GM18861 (cell line): Measurements from ENCODE around the gene MYL12A.

Experiments used
- ATAC-seq: cut with Tn5 transposase; IDR thresholded peaks from one replicate; pipeline ENCODE4 v1.9.1; 2021; ENCODE audit not compliant: unreplicated experiment

The MYL12A gene

DNA sequence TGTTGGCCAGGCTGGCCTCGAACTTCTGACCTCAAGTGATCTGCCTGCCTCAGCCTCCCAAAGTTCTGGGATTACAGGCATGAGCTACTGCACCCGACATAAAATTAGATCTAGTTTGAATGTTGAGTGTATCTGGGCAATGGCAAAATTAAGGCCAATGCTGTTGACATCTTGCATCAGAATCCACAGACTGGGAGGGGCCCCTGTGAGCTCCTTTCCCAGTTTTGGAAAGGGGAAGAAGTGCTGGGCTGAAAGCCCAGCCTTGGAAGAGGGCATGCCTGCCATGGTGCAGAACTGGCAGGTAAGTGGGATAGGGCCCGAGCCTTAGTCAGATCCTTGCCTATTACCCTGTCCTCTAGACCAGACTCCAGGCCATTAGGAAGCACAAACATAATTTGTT lies 23.4 kb upstream of the MYL12A start:
- no peak for ATAC-seq

DNA sequence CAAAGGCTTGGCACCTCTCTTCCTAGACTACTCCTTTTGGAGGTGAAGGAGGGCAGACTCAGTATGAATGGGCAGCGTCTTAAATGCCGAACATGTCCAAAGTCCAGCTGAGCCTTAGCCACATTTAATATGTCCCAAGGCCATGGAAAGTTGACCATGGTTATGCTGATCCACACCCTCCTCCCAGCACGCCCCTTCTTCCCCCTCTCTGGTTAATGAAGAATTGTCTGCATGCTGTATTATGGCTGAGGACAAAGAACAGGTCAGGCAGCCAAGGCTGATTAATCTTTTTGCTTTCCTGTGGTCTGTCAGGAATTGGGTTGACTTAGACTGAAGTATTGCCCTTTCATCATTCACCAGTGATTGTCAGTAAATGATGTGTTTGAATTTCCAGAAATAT lies 22.0 kb upstream of the MYL12A start:
- no peak for ATAC-seq

GRCh38 chr18:3226048-3226447 lies 21.6 kb upstream of the MYL12A start:
- ATAC-seq: no peak

GRCh38 chr18:3230401-3231334 lies 16.9 kb upstream of the MYL12A start:
- ATAC-seq: no peak

GRCh38 chr18:3233004-3233403 lies 14.6 kb upstream of the MYL12A start:
- ATAC-seq: no peak

GRCh38 chr18:3233433-3234168 lies 14.0 kb upstream of the MYL12A start:
- no peak for ATAC-seq

DNA sequence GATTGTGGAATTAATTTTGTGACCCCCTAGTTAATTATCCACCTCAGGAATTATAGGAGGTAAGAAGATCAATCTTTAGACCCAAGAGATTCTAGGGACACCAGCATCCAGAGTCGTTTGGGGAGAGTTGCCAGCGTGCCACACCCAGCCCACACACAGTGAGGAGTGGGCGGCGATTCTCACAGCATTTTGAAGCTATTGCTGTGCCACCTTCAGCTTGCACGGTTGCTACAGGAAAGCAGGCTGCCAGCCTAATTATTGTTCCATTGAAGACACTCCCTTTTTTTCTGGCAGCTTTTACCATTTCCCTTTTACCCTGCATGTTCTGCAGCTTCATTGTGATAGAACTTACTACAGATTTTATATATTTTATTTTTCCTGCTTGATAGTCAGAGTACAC lies 13.1 kb upstream of the MYL12A start:
- no peak for ATAC-seq

- no peak for ATAC-seq
These were observed 11.8 kb upstream of the MYL12A start for GRCh38 chr18:3235846-3236245.

GRCh38 chr18:3236470-3236869 lies 11.1 kb upstream of the MYL12A start:
- no peak for ATAC-seq

- ATAC-seq: no peak
These were observed 8.9 kb upstream of the MYL12A start for GRCh38 chr18:3238742-3239141.

DNA sequence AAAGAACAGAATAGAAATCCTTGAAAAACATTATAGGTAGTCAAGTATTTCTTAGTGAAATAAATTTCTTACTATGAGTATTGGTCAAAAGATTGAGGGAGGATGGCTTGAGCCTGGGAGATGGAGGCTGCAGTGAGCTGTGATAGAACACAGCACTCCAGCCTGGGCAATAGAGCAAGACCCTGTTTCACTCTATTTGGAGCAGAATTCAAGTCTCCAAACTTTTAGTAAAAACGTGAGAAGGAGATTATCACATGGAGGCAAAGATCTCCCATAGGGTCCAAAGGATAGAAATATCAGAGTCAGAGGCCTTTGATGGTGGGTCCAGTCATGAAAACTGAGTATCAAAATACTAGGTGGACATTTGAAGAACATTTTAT lies 2.4 kb upstream of the MYL12A start:
- ATAC-seq: no peak

DNA sequence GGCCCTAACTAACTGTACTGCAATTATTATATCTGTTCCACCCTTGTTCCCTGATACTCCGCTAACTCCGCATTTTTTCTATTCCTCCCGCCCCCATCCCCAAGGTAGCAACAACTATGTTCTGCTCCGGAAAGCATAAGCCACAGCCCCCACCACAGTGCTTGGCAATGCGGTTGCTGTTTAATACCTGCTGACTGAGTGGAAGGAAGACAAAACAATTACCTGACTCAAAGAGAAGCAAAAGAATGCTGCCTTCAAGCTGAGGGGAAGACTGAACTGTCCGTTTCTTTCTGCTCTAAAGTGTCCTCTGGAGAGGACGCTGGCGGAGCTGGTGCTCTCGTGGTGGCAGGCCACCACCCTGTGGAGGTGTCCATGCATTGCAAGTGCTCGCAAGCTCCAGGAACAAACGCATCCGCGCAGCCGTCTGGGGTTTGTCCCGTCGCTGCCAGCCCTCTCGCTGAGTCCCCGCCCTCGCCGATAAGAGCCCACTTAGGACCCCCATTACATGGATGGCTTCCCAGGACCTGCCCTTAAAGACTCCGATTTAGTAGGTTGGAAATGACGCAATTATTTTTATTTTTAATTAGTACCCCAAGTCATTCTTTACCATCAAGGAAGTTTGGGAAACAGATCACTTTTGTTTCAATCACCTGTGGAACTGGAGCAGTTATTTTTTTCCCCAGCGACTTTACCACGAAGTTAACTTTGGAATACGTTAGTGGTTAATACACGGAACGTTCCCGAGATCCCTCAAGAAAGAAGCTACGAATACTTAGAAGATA lies 1.6 kb upstream of the MYL12A start:
- peak; percentile 48 for ATAC-seq

DNA sequence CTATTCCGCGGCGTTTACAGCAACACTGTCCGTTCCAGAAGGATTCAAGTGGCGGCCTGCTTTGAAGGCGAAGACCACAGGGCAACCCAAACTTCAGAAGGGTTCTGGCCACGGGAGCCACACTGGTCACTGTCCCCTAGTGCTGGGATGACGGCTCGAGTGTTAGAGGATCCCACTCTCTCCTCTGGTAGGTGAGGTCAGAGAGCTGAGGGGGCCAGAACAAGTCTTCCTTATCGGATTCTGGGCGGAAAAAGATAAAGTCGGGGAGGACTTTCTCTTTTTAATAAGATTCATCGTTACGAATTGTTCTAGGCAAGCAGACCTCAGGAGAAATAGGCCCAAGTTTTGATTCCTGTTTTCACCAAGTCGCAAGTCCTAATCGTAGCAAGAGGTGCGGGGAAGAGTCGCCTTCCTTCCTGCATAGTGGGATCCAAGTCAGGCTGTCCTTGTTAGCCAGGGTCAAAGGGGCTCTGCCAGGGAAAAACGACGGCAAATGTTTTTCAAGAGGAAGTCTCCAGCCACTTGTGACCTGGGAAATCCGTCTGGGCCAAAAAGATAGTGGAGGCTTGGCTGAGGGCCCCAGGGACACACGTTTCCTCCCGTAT lies 864 bp upstream of the MYL12A start:
- no peak for ATAC-seq

DNA sequence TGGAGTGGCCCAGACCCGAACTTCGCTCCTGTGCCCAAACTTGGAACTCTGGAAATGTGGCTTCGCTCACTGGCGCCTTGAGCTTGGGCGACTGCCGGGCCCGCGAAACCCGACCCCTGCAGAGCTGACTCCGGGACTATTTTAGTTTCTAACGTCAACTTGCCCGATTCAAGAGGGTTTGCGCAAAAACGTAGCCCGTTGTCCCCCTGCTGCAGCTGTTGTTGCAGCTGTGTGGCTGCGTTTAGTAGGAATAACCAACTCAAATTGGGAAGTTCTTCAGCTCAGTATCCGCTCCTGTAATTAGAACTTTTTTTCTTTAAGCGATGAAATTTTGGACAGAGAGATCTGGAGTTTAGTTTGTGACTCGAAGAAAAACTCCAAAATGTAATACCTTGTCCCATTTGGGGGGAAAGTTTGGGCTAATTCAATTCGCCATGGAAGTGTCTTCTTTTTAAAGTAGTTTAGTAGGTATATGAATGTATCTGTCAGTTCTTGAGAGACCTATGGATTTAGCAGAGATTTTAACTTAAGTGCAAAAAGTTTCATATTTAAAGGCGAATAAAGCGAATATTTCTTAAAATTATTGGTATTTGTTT lies 559 bp downstream of the MYL12A start:
- no peak for ATAC-seq

GRCh38 chr18:3248658-3249359 lies 1.2 kb downstream of the MYL12A start:
- no peak for ATAC-seq

- ATAC-seq: no peak
These were observed 2.9 kb downstream of the MYL12A start for GRCh38 chr18:3250237-3251107.

DNA sequence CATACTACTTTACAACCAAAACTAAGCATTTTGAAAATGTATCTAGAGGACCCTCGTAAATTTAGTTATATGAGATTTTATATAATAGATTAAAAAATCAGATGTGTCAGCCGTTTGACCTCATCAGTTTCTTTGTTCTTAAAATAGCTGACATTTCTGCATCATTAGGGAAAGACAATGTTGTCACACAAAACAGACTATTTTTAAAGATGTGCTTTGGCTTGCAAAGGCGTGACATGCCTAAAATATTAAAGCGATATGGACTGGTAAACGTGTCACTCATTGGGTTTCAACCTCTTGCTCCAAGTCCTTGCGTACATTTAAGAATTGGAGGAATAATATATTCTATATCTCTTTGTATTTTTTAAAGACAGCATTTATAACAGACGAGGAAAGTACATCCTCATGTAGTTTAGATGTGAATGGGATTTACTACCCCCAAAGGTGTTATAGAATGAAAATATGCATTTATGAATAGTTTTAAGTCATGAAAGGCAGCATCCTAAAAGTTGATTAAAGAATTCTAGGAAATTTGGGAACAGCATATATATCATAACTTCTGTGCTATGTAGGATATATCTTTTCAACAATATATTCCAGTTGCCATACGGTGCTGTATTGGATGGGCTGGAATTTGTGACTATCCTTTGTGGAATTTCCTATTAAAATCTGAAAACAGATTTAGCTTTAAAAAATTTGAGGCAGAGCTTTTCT lies 3.8 kb downstream of the MYL12A start:
- no peak for ATAC-seq

- ATAC-seq: no peak
These were observed 4.3 kb downstream of the MYL12A start for GRCh38 chr18:3251963-3252277.

DNA sequence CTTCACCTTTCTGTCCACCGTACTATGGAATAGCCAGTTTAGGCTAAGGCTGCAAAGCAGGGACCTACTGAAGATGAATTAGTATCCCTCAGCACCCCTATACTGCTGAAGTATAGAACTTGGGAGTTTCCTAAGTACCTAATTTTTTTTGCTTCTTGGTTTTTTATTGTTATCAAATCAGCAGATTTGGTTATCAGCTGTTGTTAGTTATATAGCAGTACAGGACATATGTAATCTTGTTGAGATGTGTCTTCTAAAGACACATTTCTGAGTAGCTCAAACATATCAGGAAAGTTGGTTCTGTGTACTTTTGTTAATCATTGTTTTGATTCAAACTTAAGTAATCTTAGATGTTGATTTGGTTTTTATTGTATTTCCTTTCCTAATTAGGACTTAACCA lies 5.2 kb downstream of the MYL12A start:
- no peak for ATAC-seq
